Activated CD8-positive, alpha-beta T cell treated with anti-CD3 and anti-CD28 coated beads for 36 hours (primary cell): ENCODE measurements around the gene TCOF1. TPM values are rescaled to one million over a fixed set of nuclear protein-coding genes. Genes with fewer than 3 reads are reported as not detected.
A peak's percentile ranks its signal among the peaks of the same experiment; 100 is the strongest.

ENCODE experiments used
- ATAC-seq: fragments of 200-7000 bp; cut with Tn5 transposase; one replicate; pipeline ENCODE4 v1.10.0; 2021; ENCODE audit warnings: mild to moderate bottlenecking, moderate library complexity
- CTCF ChIA-PET: fragments of 350-600 bp; sonication (Branson Sonifier 250); formaldehyde crosslinking; loops from one replicate; lab custom pipeline; 2021; ENCODE audit warnings: antibody characterized with exemption; lab: Charles Lee
- POLR2A ChIA-PET: fragments of 350-600 bp; sonication (Branson Sonifier 250); formaldehyde crosslinking; loops from one replicate; lab custom pipeline; 2021; ENCODE audit warnings: antibody characterized with exemption; lab: Charles Lee
- DNase-seq: peaks from one replicate; pipeline ENCODE4 v3.0.0-alpha.2; 2020
- H3K27ac Mint-ChIP-seq: one replicate; pipeline ENCODE4 v1.8.0; 2021; ENCODE audit warnings: mild to moderate bottlenecking, mixed read lengths
- H3K27me3 Mint-ChIP-seq: one replicate; pipeline ENCODE4 v1.8.0; 2021; ENCODE audit warnings: mixed read lengths
- H3K36me3 Mint-ChIP-seq: one replicate; pipeline ENCODE4 v1.8.0; 2021; ENCODE audit warnings: low read depth, mixed read lengths
- H3K4me1 Mint-ChIP-seq: one replicate; pipeline ENCODE4 v1.8.0; 2021; ENCODE audit warnings: low read depth, mixed read lengths
- H3K4me3 Mint-ChIP-seq: one replicate; pipeline ENCODE4 v1.8.0; 2021; ENCODE audit warnings: mild to moderate bottlenecking, moderate library complexity, mixed read lengths
- H3K9me3 Mint-ChIP-seq: one replicate; pipeline ENCODE4 v1.8.0; 2021; ENCODE audit warnings: mixed read lengths
- CTCF ChIP-seq: fragments of 200-600 bp; IDR thresholded peaks from one replicate; pipeline ENCODE4 v1.8.0; 2022; ENCODE audit warnings: antibody characterized with exemption, mild to moderate bottlenecking
- intact Hi-C: fragments of 100-400 bp; cut with micrococcal nuclease; formaldehyde crosslinking; loops from one replicate; pipeline ENCODE4 v1.10.0; 2022
- total RNA-seq, 2 experiments: library from RNA; stranded (reverse); gene quantifications; one replicate each; pipeline ENCODE4 v1.2.3, GENCODE V29; 2021

TCOF1 gene
- total RNA-seq, 2 experiments from 2014 or later = 114 to 117 TPM

- no peaks in the 10 kb centered on the region for H3K9me3 Mint-ChIP-seq
- peaks cover 45% of the 10 kb centered on the region for H3K36me3 Mint-ChIP-seq
- no peaks in the 10 kb centered on the region for H3K27me3 Mint-ChIP-seq
- DNase-seq (no peak), ATAC-seq (no peak)
- TF ChIP-seq CTCF = no peak
- intact Hi-C loops = no loop called here
- CTCF ChIA-PET = no interaction called here
- POLR2A ChIA-PET = interaction anchor here (1.0 to 1.7 kb wide), 3 partner anchors 11 to 32 kb away, joined by 3 to 5 read pairs (median 4); no protein-coding TSS in a partner anchor
- no peaks in the 10 kb centered on the region for H3K4me1 Mint-ChIP-seq
- H3K27ac Mint-ChIP-seq = no peak overlapping the region
- no peak overlapping the region for H3K4me3 Mint-ChIP-seq
These were observed 35.2 kb downstream of the TCOF1 start for GRCh38 chr5:150392680-150393079.

GRCh38 chr5:150393096-150393645 is 35.7 kb downstream of the TCOF1 start:
- no peak for DNase-seq
- no peak for ATAC-seq
- H3K9me3 Mint-ChIP-seq = no peaks in the 10 kb centered on the region
- H3K36me3 Mint-ChIP-seq = peaks cover 44% of the 10 kb centered on the region
- POLR2A ChIA-PET = interaction anchor here (1.0 to 1.7 kb wide), 3 partner anchors 15 to 32 kb away, joined by 3 to 5 read pairs (median 3); no protein-coding TSS in a partner anchor
- no peaks in the 10 kb centered on the region for H3K27me3 Mint-ChIP-seq
- CTCF ChIA-PET = no interaction called here
- no peak for TF ChIP-seq CTCF
- H3K4me1 Mint-ChIP-seq = no peaks in the 10 kb centered on the region
- no peak overlapping the region for H3K4me3 Mint-ChIP-seq
- intact Hi-C loops = no loop called here
- no peak overlapping the region for H3K27ac Mint-ChIP-seq

- no peak for ATAC-seq
- intact Hi-C loops = no loop called here
These were observed 36.6 kb downstream of the TCOF1 start for GRCh38 chr5:150394131-150394530.

GRCh38 chr5:150394912-150395687 is 37.6 kb downstream of the TCOF1 start:
- POLR2A ChIA-PET = interaction anchor here (1.0 to 3.1 kb wide), 3 partner anchors 9 to 18 kb away, joined by 4 to 11 read pairs (median 5); partner anchors contain the start of gene CD74
- intact Hi-C loops = no loop called here
- Mint-ChIP-seq H3K9me3 (no peaks in the 10 kb centered on the region), H3K27ac (peak overlapping the region; percentile 9), H3K36me3 (peaks cover 41% of the 10 kb centered on the region), H3K4me1 (no peaks in the 10 kb centered on the region), H3K27me3 (no peaks in the 10 kb centered on the region), H3K4me3 (no peak overlapping the region)
- no peak for TF ChIP-seq CTCF
- CTCF ChIA-PET = interaction anchor here (1.0 kb wide), 1 partner anchor 16 kb away, joined by 3 read pairs; no protein-coding TSS in a partner anchor
- ATAC-seq = no peak
- no peak for DNase-seq

More at GRCh38 chr5:150394131-150394530, 36.6 kb downstream of the TCOF1 start:
- Mint-ChIP-seq H3K36me3 (peaks cover 44% of the 10 kb centered on the region), H3K4me1 (no peaks in the 10 kb centered on the region), H3K27ac (peak overlapping the region; percentile 16), H3K9me3 (no peaks in the 10 kb centered on the region), H3K4me3 (no peak overlapping the region), H3K27me3 (no peaks in the 10 kb centered on the region)
- ChIA-PET POLR2A (interaction anchor here (0.6 to 1.7 kb wide), 5 partner anchors 9 to 33 kb away, joined by 3 to 5 read pairs (median 3); no protein-coding TSS in a partner anchor), CTCF (interaction anchor here (1.0 kb wide), 1 partner anchor 16 kb away, joined by 3 read pairs; no protein-coding TSS in a partner anchor)
- DNase-seq = peak; percentile 13
- TF ChIP-seq CTCF = no peak

DNA sequence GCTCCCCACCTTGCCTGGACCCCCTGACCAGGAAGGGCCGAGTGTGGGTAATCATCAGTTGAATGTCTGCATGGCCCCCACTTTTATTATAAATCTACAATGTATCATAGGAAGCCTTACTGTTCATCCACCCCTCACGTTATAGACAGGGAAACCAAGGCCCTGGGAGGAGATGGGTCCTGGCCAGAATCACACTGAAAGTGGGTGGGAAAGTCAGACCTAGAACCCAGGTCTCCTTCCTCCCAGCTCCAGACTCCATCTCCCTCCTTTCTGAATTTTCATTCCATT is 38.1 kb downstream of the TCOF1 start:
- DNase-seq = no peak
- Mint-ChIP-seq H3K4me1 (no peaks in the 10 kb centered on the region), H3K9me3 (no peaks in the 10 kb centered on the region), H3K36me3 (peaks cover 44% of the 10 kb centered on the region), H3K27ac (peak overlapping the region; percentile 7), H3K4me3 (no peak overlapping the region), H3K27me3 (no peaks in the 10 kb centered on the region)
- no peak for TF ChIP-seq CTCF
- ChIA-PET CTCF (interaction anchor here (1.3 kb wide), 1 partner anchor 14 kb away, joined by 3 read pairs; no protein-coding TSS in a partner anchor), POLR2A (interaction anchor here (1.4 to 3.1 kb wide), 2 partner anchors 9 to 17 kb away, joined by 5 to 11 read pairs; partner anchors contain the start of gene CD74)
- ATAC-seq = no peak
- intact Hi-C loops = no loop called here
